Ishikawa (cell line): ENCODE data around the gene GLCCI1.

Experiments
- CEBPB ChIP-seq: IDR thresholded peaks from 2 replicates; pipeline ENCODE4 v1.6.1; 2012
- CREB1 ChIP-seq: IDR thresholded peaks from 2 replicates; pipeline ENCODE4 v1.6.1; 2012; ENCODE audit warnings: low read depth
- EGR1 ChIP-seq: IDR thresholded peaks from 2 replicates; pipeline ENCODE4 v1.6.1; 2012
- EP300 ChIP-seq: IDR thresholded peaks from 2 replicates; pipeline ENCODE4 v1.6.1; 2012; ENCODE audit warnings: borderline replicate concordance
- FOXM1 ChIP-seq: IDR thresholded peaks from 2 replicates; pipeline ENCODE4 v1.6.1; 2012; ENCODE audit warnings: low read depth, borderline replicate concordance
- NFIC ChIP-seq: IDR thresholded peaks from 2 replicates; pipeline ENCODE4 v1.6.1; 2012
- RAD21 ChIP-seq: IDR thresholded peaks from 2 replicates; pipeline ENCODE4 v1.6.1; 2012; ENCODE audit warnings: low read depth
- TAF1 ChIP-seq: IDR thresholded peaks from 2 replicates; pipeline ENCODE4 v1.6.1; 2012; ENCODE audit warnings: low read depth, mild to moderate bottlenecking
- TCF12 ChIP-seq: IDR thresholded peaks from 2 replicates; pipeline ENCODE4 v1.6.1; 2012; ENCODE audit warnings: low read depth
- TEAD4 ChIP-seq: IDR thresholded peaks from 2 replicates; pipeline ENCODE4 v1.6.1; 2012
- YY1 ChIP-seq: IDR thresholded peaks from 2 replicates; pipeline ENCODE4 v1.6.1; 2012; ENCODE audit warnings: low read depth
- ZBTB7A ChIP-seq: IDR thresholded peaks from 2 replicates; pipeline ENCODE4 v1.6.1; 2012; ENCODE audit warnings: low read depth
- TF ChIP-seq, protein P1 (sequence below): IDR thresholded peaks from 2 replicates; pipeline ENCODE4 v1.6.1; 2012
- TF ChIP-seq, protein P2 (sequence below): IDR thresholded peaks from 2 replicates; pipeline ENCODE4 v1.6.1; 2012
- TF ChIP-seq, protein P3 (sequence below): IDR thresholded peaks from 2 replicates; pipeline ENCODE4 v1.6.1; 2012; ENCODE audit warnings: low read depth, mild to moderate bottlenecking

GLCCI1 gene

DNA sequence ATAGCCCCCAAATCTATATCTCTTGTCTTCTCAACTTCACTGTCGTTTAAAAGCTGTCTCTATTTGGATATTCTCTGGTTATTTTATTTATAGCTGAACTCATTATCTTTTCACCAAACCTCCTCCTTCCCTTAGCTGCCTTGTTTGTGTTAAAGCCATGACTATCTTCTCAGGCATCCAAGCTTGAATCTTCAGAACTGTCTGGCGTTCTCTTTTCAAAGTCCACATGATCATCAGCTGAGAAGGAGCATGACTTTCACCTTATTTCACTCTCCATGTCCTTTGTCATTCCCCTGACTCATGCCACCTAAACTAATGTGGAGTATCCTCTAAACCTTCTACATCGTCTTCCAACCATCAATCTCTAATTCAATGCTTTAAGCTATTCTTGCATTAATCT is 5.7 kb upstream of the GLCCI1 start:
- no peak for TF ChIP-seq TAF1
- no peak for TF ChIP-seq TCF12
- TF ChIP-seq, protein P1, sequence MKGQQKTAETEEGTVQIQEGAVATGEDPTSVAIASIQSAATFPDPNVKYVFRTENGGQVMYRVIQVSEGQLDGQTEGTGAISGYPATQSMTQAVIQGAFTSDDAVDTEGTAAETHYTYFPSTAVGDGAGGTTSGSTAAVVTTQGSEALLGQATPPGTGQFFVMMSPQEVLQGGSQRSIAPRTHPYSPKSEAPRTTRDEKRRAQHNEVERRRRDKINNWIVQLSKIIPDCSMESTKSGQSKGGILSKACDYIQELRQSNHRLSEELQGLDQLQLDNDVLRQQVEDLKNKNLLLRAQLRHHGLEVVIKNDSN = no peak
- TF ChIP-seq, protein P2, sequence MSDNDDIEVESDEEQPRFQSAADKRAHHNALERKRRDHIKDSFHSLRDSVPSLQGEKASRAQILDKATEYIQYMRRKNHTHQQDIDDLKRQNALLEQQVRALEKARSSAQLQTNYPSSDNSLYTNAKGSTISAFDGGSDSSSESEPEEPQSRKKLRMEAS = no peak
- no peak for TF ChIP-seq TEAD4
- TF ChIP-seq RAD21 = no peak
- TF ChIP-seq YY1 = no peak
- TF ChIP-seq, protein P3, sequence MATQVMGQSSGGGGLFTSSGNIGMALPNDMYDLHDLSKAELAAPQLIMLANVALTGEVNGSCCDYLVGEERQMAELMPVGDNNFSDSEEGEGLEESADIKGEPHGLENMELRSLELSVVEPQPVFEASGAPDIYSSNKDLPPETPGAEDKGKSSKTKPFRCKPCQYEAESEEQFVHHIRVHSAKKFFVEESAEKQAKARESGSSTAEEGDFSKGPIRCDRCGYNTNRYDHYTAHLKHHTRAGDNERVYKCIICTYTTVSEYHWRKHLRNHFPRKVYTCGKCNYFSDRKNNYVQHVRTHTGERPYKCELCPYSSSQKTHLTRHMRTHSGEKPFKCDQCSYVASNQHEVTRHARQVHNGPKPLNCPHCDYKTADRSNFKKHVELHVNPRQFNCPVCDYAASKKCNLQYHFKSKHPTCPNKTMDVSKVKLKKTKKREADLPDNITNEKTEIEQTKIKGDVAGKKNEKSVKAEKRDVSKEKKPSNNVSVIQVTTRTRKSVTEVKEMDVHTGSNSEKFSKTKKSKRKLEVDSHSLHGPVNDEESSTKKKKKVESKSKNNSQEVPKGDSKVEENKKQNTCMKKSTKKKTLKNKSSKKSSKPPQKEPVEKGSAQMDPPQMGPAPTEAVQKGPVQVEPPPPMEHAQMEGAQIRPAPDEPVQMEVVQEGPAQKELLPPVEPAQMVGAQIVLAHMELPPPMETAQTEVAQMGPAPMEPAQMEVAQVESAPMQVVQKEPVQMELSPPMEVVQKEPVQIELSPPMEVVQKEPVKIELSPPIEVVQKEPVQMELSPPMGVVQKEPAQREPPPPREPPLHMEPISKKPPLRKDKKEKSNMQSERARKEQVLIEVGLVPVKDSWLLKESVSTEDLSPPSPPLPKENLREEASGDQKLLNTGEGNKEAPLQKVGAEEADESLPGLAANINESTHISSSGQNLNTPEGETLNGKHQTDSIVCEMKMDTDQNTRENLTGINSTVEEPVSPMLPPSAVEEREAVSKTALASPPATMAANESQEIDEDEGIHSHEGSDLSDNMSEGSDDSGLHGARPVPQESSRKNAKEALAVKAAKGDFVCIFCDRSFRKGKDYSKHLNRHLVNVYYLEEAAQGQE = no peak
- no peak for TF ChIP-seq EP300
- TF ChIP-seq CEBPB = no peak
- no peak for TF ChIP-seq EGR1
- no peak for TF ChIP-seq FOXM1
- no peak for TF ChIP-seq NFIC

DNA sequence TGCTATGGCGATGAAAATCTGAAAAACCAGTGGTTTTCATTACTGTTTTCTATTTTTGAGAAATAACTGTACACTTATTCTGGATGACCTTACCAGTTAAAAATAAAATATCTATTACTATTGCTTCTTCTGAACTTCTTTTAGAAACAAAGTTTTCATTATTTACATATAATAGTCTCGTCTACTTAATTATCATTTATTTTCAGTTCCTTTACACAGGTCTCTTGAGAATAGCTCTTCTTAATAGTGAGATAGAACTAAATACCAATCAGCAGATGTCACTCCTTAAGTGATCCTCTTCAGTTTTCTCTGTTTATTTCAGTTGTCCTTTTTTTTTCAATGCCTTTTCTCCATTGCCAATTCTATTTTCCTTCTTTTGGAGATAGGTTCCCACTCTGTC is 4.3 kb upstream of the GLCCI1 start:
- no peak for TF ChIP-seq TAF1
- no peak for TF ChIP-seq EP300
- no peak for TF ChIP-seq TEAD4
- TF ChIP-seq, protein P2 = no peak
- TF ChIP-seq TCF12 = no peak
- TF ChIP-seq EGR1 = no peak
- no peak for TF ChIP-seq CEBPB
- TF ChIP-seq, protein P1 = no peak
- no peak for TF ChIP-seq CREB1

DNA sequence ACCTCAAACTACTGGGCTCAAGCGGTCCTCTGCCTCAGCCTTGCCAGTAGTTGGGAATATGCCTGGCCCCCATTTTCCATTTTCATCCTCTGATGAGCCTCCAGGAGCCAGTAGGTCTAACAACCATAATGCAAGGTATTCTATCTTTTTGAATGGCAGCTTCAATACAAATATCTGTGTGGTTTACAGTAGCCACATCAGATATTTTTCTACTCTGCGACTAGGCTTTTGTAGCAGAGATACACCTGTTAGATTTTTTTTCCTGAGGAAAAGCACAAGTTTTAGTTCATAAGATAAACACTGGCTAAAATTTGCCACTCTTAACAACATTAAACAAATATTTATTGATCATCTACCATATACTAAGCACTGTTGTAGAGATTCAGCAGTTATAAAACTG is 3.9 kb upstream of the GLCCI1 start:
- TF ChIP-seq CREB1 (no peak), EGR1 (no peak), EP300 (no peak), CEBPB (no peak), RAD21 (no peak), TEAD4 (no peak), FOXM1 (no peak), YY1 (no peak), NFIC (no peak), ZBTB7A (no peak)
- TF ChIP-seq, protein P3 = no peak
- TF ChIP-seq, protein P2 = no peak

DNA sequence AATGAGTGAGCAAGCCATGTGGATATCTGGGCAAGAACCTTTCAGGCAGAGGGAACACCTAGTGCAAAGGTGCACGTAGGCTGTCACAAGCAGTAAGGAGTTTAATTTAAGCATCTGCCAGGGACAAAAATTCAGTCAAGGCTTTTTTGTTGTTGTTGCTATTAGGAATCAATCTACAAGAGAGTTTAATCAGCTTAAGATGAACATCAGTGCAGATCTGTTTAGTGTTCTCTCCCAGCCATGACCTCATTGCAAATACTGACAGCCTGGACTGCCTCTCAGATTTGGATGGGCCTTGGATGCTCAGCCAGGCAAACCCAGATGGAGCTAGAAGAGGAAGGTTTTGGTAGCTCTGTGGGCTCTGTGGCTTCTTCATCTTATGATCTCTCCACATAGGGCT is 3.3 kb upstream of the GLCCI1 start:
- TF ChIP-seq, protein P1 = no peak
- TF ChIP-seq CEBPB (no peak), TEAD4 (no peak), RAD21 (no peak)
- TF ChIP-seq, protein P2 = no peak
- TF ChIP-seq, protein P3 = no peak
